Panc1 (cell line): ENCODE data around the gene ARAF. TPM values are rescaled to one million over a fixed set of nuclear protein-coding genes. Genes with fewer than 3 reads are reported as not detected.

ENCODE experiments used
- ATAC-seq: fragments of 200-7000 bp; cut with Tn5 transposase; 2 replicates; pipeline ENCODE4 v1.9.1; 2020; ENCODE audit warnings: mild to moderate bottlenecking, moderate library complexity
- BruUV-seq: library from RNA; stranded (reverse); fragments of 400-500 nt; replicated peaks from 2 replicates; lab custom pipeline; 2021; lab: Mats Ljungman, UMichigan
- CTCF ChIA-PET: fragments of 300-600 bp; sonication (Branson Sonifier 250); formaldehyde crosslinking; loops from one replicate; lab custom pipeline; 2022; ENCODE audit warnings: antibody characterized with exemption; lab: Charles Lee
- POLR2A ChIA-PET: fragments of 300-600 bp; sonication (Branson Sonifier 250); formaldehyde crosslinking; loops from one replicate; lab custom pipeline; 2022; ENCODE audit warnings: antibody characterized with exemption; lab: Charles Lee
- DNase-seq: peaks from one replicate; pipeline ENCODE4 v3.0.0-alpha.2; 2010; ENCODE audit warnings: low read depth, low spot score
- H3K27ac ChIP-seq: 2 replicates; pipeline ENCODE4 v1.5.1; 2011; ENCODE audit warnings: mild to moderate bottlenecking, low read length, inconsistent platforms
- H3K27me3 ChIP-seq: fragments of 200-500 bp; sonication (Bioruptor generic); 2 replicates; pipeline ENCODE4 v1.6.0; 2014; ENCODE audit warnings: low read length, inconsistent platforms; ENCODE audit not compliant: control insufficient read depth, insufficient read depth
- H3K36me3 ChIP-seq: fragments of 200-500 bp; sonication (Bioruptor generic); 2 replicates; pipeline ENCODE4 v1.5.1; 2014; ENCODE audit warnings: inconsistent platforms, mild to moderate bottlenecking, low read length, moderate library complexity; ENCODE audit not compliant: control insufficient read depth, insufficient read depth
- H3K4me1 ChIP-seq: 2 replicates; pipeline ENCODE4 v1.5.1; 2011; ENCODE audit warnings: inconsistent platforms, mild to moderate bottlenecking, low read length, moderate library complexity; ENCODE audit not compliant: control insufficient read depth, insufficient read depth
- H3K4me3 ChIP-seq, 2 experiments: 2 replicates each; pipeline ENCODE4 v1.5.1; 2011 to 2012; ENCODE audit warnings: low read depth in 2 of 2, low read length in 2 of 2, mild to moderate bottlenecking in 2 of 2, inconsistent platforms in 1 of 2, moderate library complexity in 1 of 2
- H3K9me3 ChIP-seq: fragments of 200-500 bp; sonication (Bioruptor generic); 2 replicates; pipeline ENCODE4 v1.5.1; 2014; ENCODE audit warnings: low read depth, mild to moderate bottlenecking, inconsistent platforms, low read length, moderate library complexity; ENCODE audit not compliant: control insufficient read depth, insufficient read depth
- CTCF ChIP-seq: fragments of 450-650 bp; IDR thresholded peaks from 2 replicates; pipeline ENCODE4 v1.5.1; 2017; ENCODE audit warnings: mild to moderate bottlenecking
- POLR2AphosphoS5 ChIP-seq: IDR thresholded peaks from 2 replicates; pipeline ENCODE4 v1.6.1; 2012; ENCODE audit warnings: mild to moderate bottlenecking, low read depth, low read length, moderate library complexity
- REST ChIP-seq, 2 experiments: IDR thresholded peaks; 2 replicates each; pipeline ENCODE4 v1.6.1; 2011 to 2012; ENCODE audit warnings: low read depth in 2 of 2, control low read depth in 1 of 2, low read length in 1 of 2, mild to moderate bottlenecking in 1 of 2, moderate library complexity in 1 of 2; ENCODE audit not compliant: insufficient read depth in 1 of 2
- SIN3A ChIP-seq: IDR thresholded peaks from 2 replicates; pipeline ENCODE4 v1.6.1; 2012; ENCODE audit warnings: low read depth, mild to moderate bottlenecking, low read length, moderate library complexity, borderline replicate concordance; ENCODE audit not compliant: insufficient read depth
- TCF7L2 ChIP-seq: IDR thresholded peaks from 2 replicates; pipeline ENCODE4 v1.6.1; 2011; ENCODE audit warnings: mild to moderate bottlenecking, low read depth, low read length, inconsistent platforms
- in situ Hi-C: cut with HindIII; loops from 2 replicates; pipeline ENCODE4 v1.10.0; 2016; ENCODE audit warnings: low sequenced_read_pairs, low pct_unique_long_range_greater_than_20kb
- intact Hi-C: fragments of 100-400 bp; cut with micrococcal nuclease; formaldehyde crosslinking; loops from one replicate; pipeline ENCODE4 v1.10.0; 2022; ENCODE audit not compliant: unreplicated experiment
- total RNA-seq: library from RNA; stranded (reverse); gene quantifications from one replicate; pipeline ENCODE4 v1.2.1, GENCODE V29; 2021; ENCODE audit not compliant: unreplicated experiment

Gene ARAF
- total RNA-seq, 1 experiment from 2014 or later: 87.9 TPM

- Histone ChIP-seq H3K36me3 (no peaks in the 10 kb centered on the region), H3K27me3 (no peaks in the 10 kb centered on the region), H3K4me3 (no peak overlapping the region), H3K27ac (no peak overlapping the region), H3K4me1 (no peaks in the 10 kb centered on the region; the same call in 1 of the 2 replicates), H3K9me3 (no peaks in the 10 kb centered on the region)
- TF ChIP-seq SIN3A (no peak), REST (IDR thresholded peaks at IDR 0.05; ENCODE audit: insufficient read depth in 1 of 2, low read depth in 2 of 2, low read length in 1 of 2) (no peak), TCF7L2 (no peak), CTCF (no peak), POLR2AphosphoS5 (no peak)
- intact Hi-C loops: no loop called here
- in situ Hi-C loops: no loop called here
- BruUV-seq: no TSS peak
- ATAC-seq (no peak), DNase-seq (no peak)
- POLR2A ChIA-PET: no interaction called here
- CTCF ChIA-PET: no interaction called here
Measured at GRCh38 chrX:47574547-47575301, 13.7 kb downstream of the ARAF start.

GRCh38 chrX:47576021-47576898 lies 15.3 kb downstream of the ARAF start:
- Histone ChIP-seq H3K4me1 (no peaks in the 10 kb centered on the region; the same call in 1 of the 2 replicates), H3K4me3 (no peak overlapping the region), H3K9me3 (no peaks in the 10 kb centered on the region), H3K27ac (no peak overlapping the region), H3K27me3 (no peaks in the 10 kb centered on the region), H3K36me3 (no peaks in the 10 kb centered on the region)
- ATAC-seq: no peak
- CTCF ChIA-PET: no interaction called here
- POLR2A ChIA-PET: no interaction called here
- in situ Hi-C loops: no loop called here
- no TSS peak for BruUV-seq
- no peak for DNase-seq
- intact Hi-C loops: no loop called here
- TF ChIP-seq TCF7L2 (no peak), SIN3A (no peak), POLR2AphosphoS5 (no peak), CTCF (no peak)
